NCI-H1417 (cell line): ENCODE results near the gene ARL4D.
A peak's percentile ranks its signal among the peaks of the same experiment; 100 is the strongest.
"Not testable (repeated sequence)": the region's sequence is repeated elsewhere in the genome, so short reads cannot be mapped to it uniquely, and the experiment has no call there.

Experiments used
- DNase-seq, 3 experiments: peaks; one replicate each; lab custom pipeline; 2025; lab: John Stamatoyannopoulos, UW

ARL4D gene

GRCh38 chr17:43395165-43395564 is 3.6 kb upstream of the ARL4D start:
- DNase-seq: no peak

GRCh38 chr17:43396491-43397060 is 2.2 kb upstream of the ARL4D start:
- DNase-seq: no peak

- DNase-seq: no peak
Measured at GRCh38 chr17:43399839-43400328, 1.1 kb downstream of the ARL4D start.

GRCh38 chr17:43400943-43401717 is 2.3 kb downstream of the ARL4D start:
- DNase-seq: no peak

- DNase-seq: no peak
Measured at GRCh38 chr17:43402078-43402477, 3.3 kb downstream of the ARL4D start.

GRCh38 chr17:43402567-43402966 is 3.8 kb downstream of the ARL4D start:
- no peak for DNase-seq

GRCh38 chr17:43403846-43404245 is 5.1 kb downstream of the ARL4D start:
- DNase-seq: no peak

GRCh38 chr17:43405861-43406260 is 7.1 kb downstream of the ARL4D start:
- no peak for DNase-seq

GRCh38 chr17:43406676-43407645 is 8.2 kb downstream of the ARL4D start:
- DNase-seq: no peak

- no peak for DNase-seq
Measured at GRCh38 chr17:43409131-43409530, 10.3 kb downstream of the ARL4D start.

- DNase-seq: no peak
Measured at GRCh38 chr17:43410557-43411368, 12.0 kb downstream of the ARL4D start.

GRCh38 chr17:43411369-43411677 is 12.5 kb downstream of the ARL4D start:
- DNase-seq: no peak

- DNase-seq: peak in 1 of 3 experiments; percentile 53
Measured at GRCh38 chr17:43411749-43412148, 13.0 kb downstream of the ARL4D start.

- DNase-seq: peak in 1 of 3 experiments; percentile 53
Measured at GRCh38 chr17:43412166-43412565, 13.4 kb downstream of the ARL4D start.

- DNase-seq: peak in 2 of 3 experiments; percentile 18 to 57
Measured at GRCh38 chr17:43416998-43417890, 18.5 kb downstream of the ARL4D start.

GRCh38 chr17:43418441-43419374 is 19.9 kb downstream of the ARL4D start:
- peak in 2 of 3 experiments; percentile 93 to 98 for DNase-seq

- not testable (repeated sequence) for DNase-seq
Measured at GRCh38 chr17:43419375-43419882, 20.6 kb downstream of the ARL4D start.

GRCh38 chr17:43423777-43424455 is 25.1 kb downstream of the ARL4D start:
- no peak for DNase-seq
